GM19463 (cell line): ENCODE measurements around the gene BARD1.
"Not testable (repeated sequence)": the region's sequence is repeated elsewhere in the genome, so short reads cannot be mapped to it uniquely, and the experiment has no call there.

ENCODE experiments used
- ATAC-seq: cut with Tn5 transposase; IDR thresholded peaks from one replicate; pipeline ENCODE4 v1.9.1; 2021; ENCODE audit warnings: mild to moderate bottlenecking, moderate library complexity; ENCODE audit not compliant: unreplicated experiment

The BARD1 gene

DNA sequence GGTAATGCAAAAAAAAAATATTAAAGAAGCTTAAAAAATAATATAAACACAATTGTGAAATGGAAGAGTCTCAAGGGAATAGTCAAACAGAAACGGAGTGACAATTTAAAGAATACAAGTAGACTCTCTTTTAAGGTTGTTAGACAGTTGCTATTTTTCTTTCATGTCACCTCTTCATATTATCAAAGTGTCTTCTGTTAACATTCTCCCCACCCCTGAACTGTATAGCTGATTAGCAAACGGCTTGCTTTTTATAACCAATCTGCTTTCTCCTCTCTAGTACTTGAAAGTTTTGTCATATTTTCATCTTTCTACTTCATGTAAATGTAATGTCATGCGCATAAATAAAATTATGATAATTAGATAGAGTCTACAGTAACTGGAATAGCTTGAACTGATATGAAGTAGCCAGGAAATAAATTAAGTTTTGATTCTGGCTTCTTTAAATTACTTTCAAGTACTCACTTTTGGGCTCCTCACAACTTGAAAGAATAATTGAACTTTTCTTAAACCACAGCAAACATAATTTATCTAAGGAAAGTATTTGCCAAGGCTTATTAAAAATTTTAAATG is 37.0 kb downstream of the BARD1 start:
- no peak for ATAC-seq

DNA sequence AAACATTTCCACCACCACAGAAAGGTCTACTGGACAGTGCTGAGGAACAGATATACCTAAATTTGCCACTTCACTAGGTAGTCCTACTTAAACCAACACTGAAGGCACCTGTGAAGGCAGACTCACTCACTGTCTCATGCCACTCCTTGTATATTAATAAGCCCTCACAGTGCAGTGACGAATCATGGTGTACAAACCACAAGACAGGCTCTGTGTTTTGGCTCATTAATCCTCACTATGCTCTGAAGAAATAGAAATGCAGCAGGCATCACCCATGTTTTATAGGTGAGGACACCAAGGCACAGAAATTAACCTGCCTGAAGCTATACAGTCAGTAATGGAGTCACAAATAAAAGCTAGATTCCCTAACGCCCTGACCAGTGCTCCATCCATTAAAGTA is 44.3 kb downstream of the BARD1 start:
- ATAC-seq: no peak

DNA sequence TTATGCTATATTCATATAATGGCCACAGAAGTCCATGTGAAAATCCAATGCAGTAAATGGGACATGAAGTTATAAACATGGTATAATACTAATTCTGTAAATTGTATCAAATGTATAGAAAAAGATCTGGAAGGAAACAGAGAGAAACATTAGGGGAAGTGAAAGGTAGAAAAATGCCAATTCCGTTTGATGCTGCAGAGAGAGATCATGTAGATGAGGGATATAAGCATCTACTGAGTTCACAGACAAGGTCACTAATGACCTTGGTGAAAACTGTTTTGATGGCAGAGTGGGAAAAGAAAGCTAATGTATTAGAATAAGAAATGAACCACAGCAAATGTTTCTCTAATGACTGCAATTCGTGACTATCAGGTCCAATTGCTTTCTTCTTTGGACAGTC is 56.0 kb downstream of the BARD1 start:
- no peak for ATAC-seq

DNA sequence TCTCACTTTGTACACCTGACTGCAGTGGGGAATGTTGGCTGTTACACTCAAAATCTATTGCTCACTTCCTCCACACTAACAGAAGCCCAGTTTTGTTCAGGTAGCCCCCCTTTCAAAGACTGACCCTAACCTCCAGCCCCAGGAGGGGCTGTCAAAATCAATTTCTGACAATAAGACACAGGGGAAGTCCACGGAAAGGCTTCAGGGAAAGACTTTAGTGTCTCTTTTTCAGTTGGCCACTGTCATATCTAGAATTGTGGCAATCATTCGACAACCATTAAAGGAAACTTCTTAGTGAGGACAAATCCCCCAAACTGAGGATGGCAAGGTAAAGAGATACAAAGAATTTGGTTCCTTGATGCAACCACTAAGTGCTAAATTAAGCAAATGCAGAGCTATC is 59.0 kb downstream of the BARD1 start:
- peak; percentile 35 for ATAC-seq

DNA sequence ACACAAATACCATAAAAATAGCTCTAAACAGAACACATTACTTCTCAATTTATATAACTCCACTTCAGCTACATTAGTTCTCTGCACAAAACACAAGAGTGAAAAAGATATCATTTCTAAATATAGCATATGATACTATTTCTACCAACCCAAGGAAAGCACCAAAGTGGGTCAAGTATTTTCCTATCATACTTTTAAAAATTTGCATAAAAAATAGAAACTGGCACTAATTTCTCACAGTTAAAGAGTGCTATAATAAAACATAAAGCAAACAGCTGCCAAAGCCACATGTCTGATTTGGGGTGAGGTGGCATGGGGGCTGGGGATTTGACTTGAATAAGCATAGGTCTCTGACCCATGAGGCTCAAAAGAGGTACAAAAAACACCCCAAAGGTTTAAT is 61.5 kb downstream of the BARD1 start:
- ATAC-seq: peak; percentile 64

DNA sequence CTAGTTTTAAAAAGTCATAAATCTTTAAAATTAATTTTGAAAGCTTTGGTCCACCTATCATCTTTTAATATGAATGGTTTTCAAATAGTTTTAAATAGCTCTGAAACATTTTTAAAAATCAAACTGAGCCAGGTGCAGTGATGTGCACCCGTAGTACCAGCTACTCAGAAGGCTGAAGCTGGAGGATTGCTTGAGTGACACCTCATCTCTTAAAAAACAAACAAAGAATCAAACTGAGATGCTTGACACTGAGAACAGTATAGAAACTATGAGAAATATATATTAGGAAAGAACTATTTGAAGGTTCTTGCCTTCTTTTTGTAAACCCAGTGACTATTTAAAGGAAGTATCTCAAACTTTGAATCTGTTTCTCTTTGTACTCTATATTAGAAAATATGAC is 67.4 kb downstream of the BARD1 start:
- no peak for ATAC-seq

DNA sequence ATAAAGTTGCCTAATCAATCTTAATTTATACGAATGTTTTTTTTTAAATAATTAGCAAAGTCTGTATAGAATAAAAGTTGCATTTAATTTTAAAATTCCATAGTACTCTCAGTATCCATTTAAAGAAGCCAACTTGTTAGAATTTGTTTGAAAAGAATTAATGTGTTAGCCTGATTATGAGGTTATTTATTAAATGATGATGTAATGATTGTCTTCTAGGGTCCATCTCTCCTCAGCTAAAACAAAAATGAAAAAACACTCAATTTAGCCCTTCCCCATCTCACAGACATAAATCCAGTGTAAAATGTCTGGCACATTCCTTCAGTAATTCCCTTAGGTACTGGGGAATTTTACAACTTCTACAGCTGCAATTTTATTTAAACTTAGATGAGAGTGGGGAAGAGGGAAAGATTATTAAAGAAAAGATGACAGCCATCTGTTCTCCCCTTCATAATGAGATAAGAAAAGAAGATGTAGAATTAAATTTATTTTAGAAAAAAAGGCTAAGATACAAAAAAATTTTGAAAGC is 68.6 kb downstream of the BARD1 start:
- no peak for ATAC-seq

DNA sequence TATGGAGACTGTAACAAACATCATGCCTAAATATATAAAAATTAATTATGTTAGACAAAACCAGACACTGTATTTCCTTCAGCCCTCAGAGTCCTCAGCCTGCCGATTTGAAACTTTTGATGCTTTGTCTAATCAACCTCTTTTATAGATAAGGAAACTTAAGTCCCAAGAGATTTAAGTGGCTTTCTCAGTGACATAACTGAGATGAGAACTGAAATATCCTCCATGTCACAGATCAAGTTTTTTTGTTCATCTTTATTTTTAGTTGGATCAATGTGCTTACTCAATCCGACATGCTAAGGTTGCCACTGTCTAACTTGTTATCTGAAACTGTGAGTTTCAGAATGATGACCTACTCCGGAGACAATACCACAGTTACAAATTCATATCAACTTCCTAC is 72.3 kb downstream of the BARD1 start:
- ATAC-seq: peak; percentile 97

DNA sequence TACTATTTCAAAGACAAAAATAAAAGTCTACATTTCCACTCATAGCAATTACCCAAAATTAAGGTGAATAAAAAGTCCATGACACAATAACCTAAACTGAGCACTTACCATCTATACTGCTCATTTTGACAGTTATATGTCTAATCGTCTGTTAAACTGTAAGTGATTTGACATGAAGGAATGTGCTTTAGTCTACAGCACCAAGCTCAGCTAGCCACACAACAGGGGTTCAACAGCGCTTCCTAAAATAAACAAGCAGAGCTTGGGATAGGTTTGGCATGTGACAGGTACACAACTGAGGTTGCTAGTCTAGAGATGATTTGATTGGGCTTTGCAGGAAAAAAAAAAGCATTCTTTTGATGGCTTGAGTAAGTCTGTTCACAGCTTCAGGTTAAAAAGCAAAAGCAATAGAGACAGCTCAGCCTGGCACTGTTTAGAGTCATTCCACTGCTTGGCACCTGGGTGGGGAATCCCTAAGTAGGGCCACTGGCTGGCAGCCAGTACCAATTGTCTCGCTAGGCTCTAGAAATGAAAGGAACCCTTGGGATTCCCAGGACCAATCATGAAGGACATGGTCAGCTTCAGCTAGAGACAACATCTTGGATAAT is 78.6 kb downstream of the BARD1 start:
- peak; percentile 91 for ATAC-seq

DNA sequence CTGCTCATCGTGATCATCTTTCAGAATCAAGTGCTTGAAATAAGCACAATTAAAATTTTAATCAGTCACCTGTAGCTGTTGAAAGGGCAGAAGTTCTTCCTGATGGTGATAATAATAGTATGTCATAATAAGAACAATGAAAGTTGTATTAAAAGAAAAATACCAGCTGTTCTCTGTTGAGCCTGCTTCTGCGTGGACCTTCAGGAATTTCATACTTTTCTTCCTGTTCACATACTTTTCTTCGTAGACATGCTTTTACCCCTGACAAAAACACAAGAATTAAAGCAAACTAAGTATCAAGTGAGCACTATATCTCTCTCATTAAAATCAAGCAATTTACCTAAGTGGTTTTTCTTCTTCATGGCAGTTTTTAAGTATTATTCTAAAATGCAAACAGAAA is 79.2 kb downstream of the BARD1 start:
- ATAC-seq: no peak

DNA sequence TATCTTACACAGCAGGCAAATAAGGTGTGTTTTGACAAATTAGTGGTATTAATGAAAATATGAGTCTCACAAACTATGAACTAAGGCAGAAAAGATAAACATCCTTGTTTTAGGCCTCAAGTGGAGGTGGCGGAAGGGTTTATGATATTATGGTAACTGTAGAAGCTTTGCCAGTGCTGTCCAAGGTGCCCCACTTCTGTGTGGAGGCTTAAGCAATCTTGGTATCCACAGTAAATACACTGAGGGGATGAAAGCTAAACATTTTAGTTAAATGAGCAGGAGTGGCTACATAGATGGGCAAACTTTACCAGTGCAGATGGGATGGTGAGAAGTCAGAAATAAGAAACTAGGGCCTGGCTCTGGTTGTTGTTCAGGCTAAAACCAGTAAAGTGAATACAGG is 84.7 kb downstream of the BARD1 start:
- ATAC-seq: no peak

DNA sequence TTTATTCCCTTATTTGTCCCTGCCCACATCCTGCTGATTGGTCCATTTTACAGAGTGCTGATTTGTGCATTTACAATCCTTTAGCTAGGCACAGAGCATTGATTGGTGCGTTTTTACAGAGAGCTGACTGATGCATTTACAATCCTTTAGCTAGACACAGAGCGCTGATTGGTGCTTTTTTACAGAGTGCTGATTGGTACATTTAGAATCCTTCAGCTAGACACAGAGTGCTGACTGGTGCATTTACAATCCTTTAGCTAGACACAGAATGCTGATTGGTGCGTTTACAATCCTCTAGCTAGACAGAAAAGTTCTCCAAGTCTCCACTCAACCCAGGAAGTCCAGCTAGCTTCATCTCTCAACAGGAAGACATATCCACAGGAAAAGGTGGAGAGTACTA is 91.6 kb downstream of the BARD1 start:
- ATAC-seq: not testable (repeated sequence)

DNA sequence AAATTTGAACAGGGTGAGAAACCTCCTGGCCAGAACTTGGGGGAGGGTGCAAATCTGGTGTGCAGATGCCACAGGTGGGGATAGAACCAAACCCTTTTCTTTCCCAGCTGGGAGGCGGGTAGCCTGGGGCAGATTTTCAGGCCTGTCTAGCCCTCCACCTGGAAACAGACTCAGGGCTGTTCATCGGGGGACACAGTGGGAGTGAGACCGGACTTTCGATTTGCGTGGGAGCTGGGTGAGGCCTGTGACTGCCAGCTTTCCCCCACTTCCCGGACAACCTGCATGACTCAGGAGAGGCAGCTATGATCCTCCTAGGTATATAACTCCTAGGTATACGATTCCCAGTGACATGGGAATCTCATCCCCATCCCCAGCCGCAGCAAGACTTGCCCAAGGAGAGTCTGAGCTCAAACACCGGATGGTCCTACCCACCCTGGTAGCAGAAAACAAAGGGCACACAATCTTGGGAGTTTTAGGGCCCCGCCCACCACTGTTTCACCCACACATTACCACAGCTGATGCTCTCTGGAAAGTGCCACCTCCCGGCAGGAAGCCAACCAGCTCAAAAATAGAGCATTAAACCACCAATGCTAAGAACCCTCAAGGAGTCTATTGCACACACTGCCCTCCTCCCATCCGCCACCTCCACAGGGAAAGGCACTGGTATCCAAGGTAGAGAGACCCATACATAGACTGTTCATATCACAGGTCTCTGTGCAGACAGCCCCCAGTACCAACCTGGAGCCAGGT is 92.5 kb downstream of the BARD1 start:
- ATAC-seq: no peak

DNA sequence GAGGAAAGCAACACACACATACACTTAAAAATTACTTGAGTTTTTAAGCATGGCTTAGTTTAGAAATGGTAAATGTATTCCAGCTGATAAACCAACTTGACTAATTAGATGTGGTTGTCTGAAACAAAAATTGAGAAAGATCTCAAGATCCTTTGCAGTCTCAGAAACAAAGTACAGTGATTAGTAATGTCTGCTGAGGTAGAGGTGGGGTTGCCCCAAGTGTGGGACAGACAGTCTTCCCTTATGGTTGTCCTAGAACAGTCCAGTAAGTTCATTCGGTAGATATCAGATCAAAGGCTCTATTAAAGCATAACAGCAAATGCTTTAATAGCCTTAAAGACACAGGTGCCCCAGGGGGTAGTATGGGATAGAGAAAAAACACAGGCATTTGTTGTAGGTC is 94.5 kb downstream of the BARD1 start:
- no peak for ATAC-seq

DNA sequence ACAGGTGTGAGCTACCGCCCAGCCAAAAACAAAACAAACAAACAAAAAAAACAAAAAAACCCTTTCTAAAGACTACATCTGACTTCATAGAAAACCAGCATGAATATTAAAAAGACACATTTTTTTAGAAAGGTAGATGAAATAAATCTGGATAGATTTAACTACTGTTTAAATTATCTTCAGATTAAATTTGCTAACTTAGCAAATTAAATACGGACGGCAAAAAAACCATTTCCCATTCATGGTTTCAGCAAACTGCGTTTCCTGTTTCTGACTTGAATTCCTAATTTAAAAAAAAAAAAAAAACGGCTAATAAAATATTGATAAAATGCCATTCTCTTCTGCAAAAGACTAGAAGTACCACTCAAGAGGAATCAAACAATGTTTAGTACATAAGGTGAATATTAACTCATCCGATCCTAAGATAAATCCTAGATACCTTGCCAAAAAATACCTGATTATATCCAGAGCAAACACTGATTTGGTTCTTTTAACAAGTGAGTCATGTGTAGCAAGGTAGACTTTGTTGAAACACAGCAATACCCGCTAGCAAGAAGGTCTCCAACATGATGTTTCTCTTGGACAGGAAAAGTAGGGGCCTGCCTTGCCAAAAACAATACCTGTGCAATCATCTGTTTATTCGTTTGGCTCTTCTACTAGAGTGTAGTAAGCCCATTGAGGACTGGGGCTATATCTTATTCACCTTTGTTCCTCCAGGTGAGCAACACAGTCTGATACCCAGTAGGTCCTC is 96.2 kb downstream of the BARD1 start:
- no peak for ATAC-seq

DNA sequence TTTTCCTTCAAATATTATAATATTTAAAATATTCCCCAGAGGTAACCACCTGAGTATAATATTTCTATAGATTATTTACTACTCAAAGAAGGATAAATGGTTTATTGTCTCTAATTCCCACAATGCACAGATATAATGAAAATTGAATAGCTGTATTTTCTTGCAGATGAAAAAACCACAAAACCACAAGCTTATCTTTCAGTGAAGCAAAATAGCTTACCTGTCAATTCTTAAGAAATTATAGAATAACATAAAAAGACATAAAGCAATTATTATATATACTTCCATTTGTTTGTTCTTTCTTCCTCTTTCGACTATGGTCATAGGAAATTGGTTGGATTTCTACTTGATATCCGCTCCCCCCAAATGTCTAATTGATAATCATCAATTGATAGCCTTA is 98.8 kb downstream of the BARD1 start:
- no peak for ATAC-seq

DNA sequence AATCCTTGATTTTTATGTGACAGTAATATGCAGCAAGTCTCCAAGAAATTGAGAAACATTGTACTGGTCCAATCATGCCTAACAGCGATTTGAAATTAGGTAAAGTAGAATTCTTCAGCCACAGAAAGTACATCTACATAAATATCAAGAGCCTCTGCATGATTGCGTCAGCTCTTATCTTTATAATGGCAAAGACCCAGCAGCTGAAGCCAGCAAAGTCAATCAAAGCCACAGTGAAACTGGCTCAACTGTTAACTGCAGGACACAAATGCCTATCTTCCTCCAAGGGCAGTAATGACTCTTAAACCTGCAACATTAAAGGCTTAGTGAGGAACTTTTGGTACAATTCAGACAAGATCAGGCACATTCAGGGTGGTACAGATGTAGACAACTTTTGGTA is 102.5 kb downstream of the BARD1 start:
- ATAC-seq: no peak

DNA sequence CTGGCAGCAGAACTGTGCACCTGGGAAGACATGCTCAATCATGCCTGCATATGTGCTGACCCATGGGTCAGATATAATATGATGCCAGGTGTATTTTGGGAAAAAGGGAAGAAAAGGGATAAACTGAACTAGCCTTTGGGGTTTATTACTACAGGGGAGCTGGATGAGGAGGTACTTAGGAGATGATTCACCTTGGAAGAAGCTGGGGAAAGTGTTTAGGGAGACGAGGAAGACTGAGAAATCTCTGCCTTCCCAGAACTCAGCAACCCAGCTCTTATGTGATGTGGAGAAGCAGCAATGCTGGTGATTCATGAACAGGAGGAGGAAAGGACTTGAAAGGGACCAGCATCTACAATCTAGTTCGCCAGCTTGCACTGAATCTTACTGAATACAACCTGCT is 110.2 kb downstream of the BARD1 start:
- no peak for ATAC-seq

DNA sequence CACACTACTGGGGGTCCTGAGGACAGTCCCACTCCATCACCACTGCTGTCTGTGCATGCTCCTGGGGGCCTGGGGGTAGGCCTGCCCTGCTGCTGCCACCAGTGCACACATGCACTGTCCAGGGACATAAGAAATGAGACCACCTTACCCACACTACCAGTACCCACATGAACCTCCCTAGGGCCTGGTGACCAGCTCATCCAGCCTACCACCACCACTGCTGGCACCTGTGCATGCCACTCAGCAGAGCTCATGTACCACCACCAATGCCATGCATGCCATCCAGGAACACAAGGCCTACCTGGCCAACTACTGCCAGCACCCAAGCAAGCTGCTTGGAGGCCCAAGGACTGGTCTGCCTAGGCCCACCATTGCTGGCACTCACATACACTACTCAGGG is 112.8 kb downstream of the BARD1 start:
- no peak for ATAC-seq

DNA sequence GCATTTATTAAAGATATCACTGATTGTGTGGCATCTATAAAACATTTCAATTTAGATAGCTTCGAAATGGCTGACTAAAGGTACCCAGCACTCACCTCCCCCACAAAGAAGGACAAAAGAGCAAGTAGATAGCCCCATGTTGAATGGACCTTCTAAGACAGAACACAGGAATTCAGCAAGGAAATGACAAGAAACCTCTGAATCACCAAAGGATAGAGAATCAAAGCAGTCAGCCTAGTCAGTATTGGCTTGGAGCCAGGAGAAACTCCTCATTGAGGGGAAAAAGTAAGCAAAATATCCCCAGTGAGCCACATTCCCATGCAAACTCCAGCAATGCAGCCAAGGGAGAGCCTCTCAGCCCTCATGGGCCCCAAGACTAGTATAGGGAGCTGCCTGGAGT is 113.7 kb downstream of the BARD1 start:
- no peak for ATAC-seq

DNA sequence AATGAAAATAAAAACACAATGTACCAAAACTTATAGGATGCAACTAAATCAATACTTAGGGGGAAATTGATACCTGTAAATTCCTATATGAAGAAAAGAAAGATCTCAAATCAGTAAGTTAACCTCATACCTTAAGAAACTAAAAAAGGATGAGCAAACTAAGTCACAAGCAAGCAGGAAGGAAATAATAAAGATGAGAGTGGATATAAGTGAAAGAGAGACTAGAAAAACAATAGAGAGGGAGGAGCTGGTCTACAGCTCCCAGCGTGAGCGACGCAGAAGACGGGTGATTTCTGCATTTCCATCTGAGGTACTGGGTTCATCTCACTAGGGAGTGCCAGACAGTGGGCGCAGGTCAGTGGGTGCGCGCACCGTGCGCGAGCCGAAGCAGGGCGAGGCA is 125.9 kb downstream of the BARD1 start:
- ATAC-seq: peak; percentile 62

DNA sequence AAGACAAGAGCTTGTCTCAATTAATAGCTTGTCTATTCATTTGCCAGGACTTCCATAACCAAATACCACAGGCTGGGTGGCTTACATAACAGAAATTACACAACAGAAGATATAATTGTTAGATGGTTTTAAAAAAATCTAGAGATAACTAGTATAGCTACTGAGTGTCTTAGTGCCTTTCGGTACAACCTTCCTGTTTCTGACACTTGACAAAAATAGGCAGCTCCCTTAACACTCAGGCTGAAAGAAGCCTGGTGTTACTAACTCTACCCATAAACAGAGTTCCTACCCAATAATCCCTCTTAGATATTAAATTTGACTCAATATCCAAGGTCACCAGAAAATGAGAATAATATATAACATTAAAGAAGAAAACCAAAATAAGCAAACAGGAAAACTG is 129.7 kb downstream of the BARD1 start:
- no peak for ATAC-seq
